Stimulated activated naive CD4-positive, alpha-beta T cell treated with Interleukin-2 at 50 U/mL for 16 hours (primary cell): ENCODE data around the gene QPCT.
A peak's percentile ranks its signal among the peaks of the same experiment; 100 is the strongest.
"Not testable (repeated sequence)": the region's sequence is repeated elsewhere in the genome, so short reads cannot be mapped to it uniquely, and the experiment has no call there.

Experiments
- DNase-seq: peaks from one replicate; lab custom pipeline; 2025; lab: John Stamatoyannopoulos, UW

Gene QPCT

DNA sequence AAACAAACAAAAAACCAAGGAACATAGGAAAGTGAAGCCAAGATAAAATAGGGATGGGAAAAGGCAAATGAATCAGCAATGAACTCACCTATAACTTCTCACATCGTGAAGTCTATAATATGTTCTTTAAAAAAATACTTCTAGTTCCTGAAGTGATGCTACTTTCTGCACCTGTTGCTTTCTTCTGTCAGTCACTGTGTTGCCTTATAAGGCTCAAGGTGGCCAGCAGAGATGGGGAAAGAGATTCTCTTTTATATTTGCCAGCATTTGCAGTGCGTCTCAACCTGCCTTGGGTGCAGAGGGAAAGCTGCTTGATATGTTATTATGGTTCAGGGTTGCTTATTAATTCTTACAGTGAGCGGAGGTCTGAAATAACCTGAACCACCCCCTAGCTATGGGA lies 14.0 kb downstream of the QPCT start:
- no peak for DNase-seq

DNA sequence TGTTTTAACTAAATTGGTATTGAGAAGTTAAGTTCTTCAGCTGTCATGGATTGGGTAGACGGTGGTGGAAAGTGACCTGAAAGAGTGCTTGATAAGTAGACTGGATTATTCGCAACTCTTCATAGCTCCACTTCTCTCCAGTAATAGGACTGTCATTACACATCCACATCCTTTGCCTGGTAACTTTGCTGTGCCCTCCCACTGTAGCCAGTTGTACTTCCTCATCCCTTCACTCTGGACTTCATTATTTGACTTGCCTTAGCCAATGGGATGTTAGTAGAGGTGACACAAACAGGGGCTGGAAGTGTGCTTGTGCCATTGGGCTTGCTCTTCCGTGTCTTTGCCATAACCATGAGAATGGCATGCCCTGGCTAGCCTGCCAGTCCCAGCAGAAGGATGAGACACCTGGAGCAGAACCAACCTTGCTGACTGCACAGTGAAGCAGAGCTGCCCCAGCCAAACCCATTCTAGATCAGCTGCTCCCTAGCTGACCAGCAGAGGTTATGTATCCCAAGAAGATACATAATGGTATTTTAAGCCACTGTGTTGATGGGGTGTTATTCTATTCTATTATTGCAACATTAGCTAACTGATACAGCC lies 16.9 kb downstream of the QPCT start:
- no peak for DNase-seq

DNA sequence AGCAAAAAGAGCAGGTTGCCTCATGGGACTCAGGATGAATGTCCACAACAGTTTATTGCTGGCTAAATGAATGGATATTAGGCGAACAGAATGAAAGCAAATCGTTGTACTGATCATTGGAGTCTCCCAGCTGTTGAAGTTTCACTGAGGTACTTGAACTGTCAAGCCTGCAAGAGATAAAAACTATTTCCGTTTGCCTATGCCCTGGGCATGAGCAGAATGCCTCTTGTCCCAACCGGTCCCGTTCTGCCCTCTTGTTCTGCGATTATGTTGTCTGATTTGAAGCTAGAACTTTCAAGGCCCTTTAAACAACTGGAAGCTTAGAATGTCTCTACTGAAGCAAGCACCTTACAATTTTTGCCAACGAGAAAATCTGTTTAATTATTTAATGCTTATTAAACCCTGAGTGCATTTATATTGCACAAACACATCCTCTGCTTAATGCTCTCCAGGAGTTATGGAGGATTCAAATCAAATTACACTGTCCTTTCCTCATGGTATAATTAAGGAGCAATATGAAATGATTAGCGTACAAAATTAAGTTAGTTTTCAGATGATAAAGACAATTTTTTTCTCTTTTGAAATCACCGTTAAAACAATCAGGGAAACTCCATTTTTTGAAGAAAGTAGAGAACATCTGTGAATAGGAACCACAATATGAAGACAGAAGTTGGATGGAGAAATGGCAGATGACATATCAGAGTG lies 17.7 kb downstream of the QPCT start:
- no peak for DNase-seq

DNA sequence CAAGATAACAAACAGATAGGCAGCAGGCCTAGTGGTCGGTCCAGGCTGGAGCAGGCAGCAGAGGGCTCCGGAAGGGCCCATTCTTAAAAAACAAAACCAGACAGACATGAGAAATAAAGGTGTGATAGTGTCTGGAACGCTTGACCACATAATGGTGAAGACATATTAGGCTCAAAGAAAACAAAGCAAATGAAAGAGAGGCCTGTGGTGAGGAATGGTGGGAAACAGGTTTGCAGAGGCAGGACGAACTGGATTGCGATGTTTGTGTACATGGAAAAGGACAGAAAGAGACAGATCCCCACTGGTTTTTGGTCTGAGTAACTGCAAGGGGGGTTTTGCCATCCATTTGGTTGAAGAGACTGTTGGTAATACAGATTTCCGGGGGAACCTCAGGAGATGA lies 19.9 kb downstream of the QPCT start:
- DNase-seq: no peak

DNA sequence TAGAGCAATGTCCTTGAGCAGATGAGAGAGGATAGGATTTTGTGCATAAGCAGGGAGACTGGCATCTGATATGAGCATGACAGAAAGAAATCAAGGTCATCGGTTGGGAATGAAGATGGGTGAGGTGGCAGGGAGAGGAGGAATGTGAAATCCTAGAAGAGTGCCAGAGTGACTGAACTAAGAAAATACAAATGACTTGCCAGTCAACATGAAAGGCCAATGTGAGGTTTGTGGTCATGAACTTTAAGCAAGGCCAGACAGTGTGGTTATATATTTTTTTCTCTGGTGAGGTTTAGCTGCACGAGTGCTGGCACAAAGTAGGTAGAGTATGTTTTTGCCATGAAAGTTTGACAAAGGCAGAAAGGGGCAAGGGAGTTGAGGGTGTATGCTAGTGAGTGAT lies 21.2 kb downstream of the QPCT start:
- DNase-seq: no peak

DNA sequence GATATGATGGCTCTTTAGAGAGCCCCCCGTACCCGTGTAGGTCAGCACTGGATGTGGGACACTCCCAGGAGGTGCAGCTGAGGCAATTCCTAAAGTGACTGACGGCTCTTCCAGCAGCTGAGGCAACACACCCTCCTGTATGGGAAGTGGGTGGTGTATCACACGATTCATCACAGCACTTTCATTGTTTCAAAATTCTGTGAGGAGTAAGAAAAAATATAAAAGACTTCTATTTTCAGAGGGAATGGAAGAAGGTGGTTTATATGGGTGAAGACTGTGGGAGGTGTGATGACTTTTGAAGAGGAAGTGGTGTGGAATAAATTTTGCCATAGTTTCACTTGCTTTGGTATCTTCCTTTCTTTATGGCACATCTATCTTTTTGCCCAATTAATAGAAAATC lies 22.3 kb downstream of the QPCT start:
- DNase-seq: peak; percentile 13

DNA sequence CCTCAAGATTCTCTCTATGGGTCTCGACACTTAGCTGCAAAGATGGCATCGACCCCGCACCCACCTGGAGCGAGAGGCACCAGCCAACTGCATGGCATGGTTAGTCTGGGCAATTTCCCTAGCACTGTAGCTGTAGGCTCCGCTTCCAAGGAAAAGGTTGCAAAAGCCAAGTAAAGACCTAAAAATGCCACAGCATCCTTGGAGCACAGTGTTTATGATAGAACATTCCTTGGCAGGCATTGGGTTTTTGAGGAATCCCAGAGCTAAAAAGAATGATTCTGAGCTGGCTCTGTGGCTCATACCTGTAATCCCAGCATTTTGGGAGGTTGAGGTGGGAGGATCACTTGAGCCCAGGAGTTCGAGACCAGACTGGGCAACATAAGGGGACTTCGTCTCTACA lies 22.9 kb downstream of the QPCT start:
- DNase-seq: no peak

DNA sequence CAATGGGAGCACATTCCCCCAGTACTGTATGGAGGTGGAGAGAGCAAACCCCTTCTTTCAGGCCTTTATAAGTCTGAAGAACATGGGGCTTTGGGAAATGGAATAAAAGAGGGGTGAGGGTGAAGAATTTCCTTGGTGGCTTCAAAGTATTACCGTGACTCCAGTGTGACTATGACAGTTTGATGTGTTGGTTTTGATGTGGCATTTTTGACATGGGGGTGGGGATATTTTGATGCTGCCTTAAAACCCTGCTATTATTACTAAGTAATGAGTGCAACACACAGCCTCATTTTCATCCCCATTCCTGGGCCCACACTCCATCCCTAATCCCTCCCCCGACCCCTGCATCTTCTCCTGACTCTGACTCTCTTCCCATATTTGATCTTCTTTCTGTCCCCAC lies 23.6 kb downstream of the QPCT start:
- DNase-seq: no peak

DNA sequence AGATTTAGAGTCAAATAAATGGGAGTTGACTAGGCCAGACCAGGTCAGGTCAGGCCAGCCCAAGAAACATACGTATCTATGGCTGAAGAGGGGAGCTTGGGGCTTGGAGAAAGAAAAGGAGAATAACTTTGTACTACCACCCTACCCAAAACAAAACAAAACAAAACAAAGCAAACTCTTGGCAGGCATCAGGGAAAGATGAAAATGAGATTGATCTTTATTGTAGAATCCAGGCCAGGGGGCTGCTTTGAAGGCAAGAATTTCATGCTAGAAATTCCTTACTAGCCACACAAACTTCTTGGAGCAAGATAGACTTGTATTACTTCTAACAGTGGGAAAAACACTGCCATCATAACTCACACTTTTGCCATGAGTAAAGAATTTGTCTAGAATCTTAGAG lies 26.2 kb downstream of the QPCT start:
- DNase-seq: no peak

DNA sequence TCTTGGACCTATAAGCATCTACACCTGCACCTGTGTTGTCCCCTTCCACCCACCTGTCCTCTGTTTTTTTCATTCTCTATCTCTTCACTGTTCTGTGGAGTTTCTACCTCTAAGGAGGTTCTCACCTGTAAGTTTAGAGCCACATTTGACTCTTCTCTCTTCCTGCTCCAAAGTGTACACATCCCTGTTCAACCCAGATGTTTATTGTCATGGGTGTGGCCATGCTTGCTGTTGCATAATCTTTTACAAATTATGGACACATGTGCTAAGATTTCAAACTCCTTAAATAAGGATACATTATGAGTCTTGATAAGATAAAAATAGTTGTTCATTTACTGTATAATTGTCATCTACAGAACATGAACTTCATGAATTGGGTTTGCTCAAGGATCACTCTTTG lies 27.6 kb downstream of the QPCT start:
- DNase-seq: no peak

DNA sequence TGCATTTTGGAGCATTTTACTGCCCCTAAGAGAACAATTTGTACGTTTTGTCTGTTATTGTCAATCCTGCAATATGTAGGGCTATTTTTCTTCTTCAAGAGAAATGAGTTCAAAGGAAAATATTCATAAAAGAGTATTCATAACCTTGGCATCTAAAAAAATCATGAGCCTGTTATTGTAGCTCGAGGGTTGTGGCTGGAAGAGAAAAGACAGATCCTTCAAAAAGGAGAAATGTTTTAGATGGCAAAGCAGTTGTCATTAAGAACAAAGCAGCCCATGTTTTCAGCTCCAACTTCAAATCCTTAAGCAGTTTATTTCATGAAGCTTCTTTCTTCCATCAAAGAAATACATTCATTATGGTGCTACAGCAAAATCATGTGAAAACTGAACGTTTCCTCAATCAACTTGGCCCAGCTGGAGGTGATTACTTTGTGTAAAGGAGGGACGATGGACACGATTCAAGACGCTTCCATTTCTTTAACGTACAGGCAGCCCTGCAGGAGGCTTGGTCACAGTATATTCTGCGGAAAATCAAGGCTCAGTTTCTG lies 31.4 kb downstream of the QPCT start:
- no peak for DNase-seq

DNA sequence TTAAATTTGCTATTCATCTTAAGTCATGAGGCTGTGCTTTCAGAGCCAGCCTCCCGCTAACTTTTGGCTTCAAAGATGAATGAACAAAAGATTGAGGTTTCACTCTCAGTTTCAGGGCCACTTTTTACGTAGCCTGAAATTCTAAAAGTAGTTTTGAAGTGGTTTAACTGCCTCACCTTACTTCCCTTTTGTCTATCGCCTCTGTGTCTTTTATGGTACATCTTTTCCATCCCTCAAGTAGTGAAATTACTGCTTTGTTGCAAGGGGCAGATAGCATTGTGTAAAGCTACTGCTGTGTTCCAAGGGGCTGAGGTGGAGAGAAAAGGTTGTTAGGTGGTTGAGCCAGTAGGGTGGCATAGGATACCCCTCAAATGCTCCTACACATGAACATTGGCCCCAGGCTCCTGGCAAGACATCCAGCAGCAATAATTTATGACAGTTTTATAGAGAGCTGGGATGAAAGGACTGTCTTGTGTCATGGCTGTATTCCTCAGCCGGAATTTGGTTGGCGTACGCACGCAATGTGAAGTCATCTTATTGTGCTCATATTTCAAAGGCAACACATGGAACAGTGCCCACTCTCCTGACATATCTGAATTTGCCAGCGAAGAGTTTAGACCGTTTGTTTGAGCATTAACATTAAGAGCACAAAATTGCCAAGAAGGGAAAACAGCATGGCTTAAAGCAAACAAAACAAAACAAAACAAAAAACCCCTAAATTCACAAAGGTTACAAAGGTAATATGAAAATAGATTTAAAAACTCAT lies 32.2 kb downstream of the QPCT start:
- DNase-seq: peak; percentile 14

DNA sequence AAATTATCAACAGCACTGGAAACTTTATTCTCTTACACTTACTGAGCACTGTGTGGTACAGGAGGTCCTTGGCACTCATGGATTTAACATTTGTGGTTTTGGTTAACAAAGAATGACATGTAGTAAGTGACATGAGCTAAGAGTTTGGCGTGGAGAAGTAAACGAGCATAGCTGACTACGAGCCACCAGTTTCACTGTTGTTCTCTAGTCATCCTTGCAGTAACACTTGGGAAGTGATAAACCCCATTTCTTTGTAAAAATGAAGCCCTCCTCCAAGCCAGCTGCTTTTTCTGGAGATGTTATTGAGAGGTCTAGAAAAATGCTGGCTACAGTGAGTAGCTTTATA lies 32.7 kb downstream of the QPCT start:
- peak; percentile 9 for DNase-seq

DNA sequence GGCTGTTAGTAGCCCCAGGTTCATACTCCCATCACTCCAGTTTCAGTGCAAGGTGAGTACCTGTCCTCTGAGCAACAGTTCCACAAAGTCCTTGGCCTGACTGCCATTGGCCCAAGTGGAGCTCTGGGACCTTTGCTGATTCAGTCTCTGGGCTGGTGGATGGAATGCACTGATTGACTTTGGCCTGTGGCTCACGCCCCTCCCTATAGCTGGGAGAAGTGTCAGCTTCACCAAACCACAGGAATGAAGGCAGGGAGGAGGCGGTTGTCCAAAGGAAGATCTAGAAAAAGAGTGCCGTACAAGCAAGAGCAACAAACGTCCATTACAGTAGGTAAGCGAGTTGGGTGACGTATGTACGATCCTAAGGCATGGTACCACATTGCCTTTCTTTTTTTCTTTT lies 34.0 kb downstream of the QPCT start:
- DNase-seq: no peak

DNA sequence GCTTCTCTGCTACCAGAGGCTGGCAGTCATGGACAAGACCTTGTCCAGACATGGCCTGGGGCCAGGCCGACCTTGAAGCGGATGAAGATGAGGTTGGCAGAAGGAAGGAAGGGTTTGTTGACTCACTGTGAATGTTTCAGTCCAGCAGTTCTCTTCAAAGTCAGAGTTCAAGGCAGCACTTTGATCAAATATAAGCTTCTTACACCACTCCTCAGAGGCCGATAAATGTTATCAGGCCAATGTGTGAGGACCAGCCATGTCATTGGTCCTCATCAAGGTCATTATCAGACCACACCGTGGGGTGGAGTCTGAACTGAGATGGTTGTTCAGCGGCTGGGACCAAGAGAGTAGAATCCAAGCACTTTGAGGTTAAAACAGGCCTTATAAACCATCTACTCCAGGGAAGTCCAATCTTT lies 35.5 kb downstream of the QPCT start:
- DNase-seq: no peak

DNA sequence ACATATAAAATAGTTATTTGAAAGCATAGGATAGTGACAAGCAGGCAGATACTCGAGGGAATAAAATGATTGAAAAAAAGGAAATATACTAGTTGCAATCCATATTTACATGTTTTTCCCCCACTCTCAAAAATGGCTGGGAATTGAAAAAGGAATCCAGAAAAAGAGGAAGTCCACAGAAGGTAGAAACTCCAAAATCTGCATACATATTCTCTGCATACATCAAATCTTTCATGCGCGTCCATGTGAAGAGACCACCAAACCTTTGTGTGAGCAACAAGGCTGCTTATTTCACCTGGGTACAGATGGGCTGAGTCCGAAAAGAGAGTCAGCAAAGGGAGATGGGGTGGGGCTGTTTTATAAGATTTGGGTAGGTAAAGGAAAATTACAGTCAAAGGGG lies 36.4 kb downstream of the QPCT start:
- not testable (repeated sequence) for DNase-seq

DNA sequence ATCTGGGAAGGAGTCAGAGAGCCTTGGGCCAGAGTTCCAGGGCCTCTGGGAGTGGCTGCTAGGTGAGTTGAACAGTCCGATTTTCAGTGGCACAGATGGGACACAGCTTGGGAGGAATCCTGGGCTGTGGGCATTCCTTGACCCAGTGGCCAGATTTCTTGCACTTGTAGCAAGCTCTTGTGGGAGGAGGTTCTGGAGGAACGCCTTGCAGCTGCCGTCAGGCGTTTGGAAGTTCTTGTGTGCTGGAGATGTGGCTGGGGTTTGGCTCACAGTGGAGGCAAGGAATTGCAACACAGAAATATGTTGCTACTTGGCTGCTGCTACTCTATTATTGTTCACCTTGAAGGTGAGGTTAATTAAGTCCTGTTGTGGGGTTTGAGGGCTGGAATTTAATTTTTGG lies 39.8 kb downstream of the QPCT start:
- not testable (repeated sequence) for DNase-seq

DNA sequence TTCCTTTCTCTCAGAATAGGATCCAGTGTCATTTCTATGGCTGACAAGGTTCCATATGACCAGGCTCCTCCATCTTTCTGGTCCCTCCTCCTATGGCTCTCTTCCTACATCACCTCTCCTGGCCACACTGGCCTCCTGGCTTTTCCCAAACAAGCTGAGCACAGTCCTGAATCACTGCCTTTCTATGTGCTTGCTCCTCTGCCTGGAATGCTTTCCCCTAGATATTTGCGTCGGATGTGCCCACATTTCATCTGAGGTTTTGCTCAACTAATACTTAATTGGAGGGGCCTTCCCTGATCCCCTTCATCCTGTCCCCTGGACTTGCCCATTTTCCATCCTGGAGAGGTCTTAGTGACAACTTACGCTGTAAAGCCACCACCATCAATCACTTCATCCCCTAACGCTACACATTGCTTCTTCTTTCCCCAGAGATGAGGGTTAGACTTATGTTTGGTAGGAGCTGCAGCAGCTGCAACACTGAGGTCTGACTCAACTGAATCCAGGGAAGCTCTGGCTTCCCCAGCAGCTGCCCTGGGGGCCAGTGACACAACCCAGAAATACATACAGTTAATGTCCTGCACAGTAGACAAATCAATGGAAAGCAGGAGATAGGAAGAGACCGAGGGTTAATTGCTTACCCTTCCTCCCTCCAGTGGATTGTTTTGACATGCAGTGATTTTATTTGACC lies 42.9 kb downstream of the QPCT start:
- DNase-seq: no peak

DNA sequence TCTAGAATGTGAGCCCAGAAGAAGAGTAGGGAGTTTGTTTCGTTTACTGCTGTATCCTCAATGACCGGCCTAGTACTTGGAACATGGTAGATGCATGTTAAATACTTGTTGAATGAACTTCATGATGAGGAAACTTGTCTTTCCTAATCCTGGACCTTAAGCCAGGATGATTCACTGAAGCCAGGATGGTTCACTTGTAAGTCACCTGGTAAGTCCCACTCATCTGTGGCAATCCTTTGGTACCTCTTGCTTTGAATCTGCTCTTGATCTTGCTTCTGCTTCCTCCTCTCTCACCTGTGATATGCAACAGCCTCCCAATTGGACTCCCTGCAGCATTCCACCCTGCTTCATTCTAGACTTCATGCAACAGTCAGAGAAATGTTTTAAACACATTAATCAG lies 43.6 kb downstream of the QPCT start:
- DNase-seq: no peak

DNA sequence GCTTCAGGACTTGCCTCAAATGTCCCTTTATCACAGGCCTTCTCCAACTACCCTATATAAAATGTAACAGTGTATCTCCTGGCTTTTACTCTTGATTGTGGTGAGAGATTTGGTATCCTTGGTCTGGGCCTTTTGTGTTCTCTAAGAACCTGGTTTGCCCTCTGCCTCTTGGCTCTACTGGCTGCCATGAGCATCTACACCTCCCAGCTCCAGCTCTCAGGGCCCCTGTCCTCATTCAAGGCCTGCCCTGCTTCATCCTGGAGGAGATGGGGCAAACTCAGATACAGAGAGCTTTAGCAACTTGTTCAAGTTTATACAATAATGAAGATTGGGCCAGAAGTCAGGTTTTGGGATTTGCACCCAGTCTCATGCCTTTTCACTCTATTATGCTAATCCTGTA lies 45.0 kb downstream of the QPCT start:
- DNase-seq: no peak

DNA sequence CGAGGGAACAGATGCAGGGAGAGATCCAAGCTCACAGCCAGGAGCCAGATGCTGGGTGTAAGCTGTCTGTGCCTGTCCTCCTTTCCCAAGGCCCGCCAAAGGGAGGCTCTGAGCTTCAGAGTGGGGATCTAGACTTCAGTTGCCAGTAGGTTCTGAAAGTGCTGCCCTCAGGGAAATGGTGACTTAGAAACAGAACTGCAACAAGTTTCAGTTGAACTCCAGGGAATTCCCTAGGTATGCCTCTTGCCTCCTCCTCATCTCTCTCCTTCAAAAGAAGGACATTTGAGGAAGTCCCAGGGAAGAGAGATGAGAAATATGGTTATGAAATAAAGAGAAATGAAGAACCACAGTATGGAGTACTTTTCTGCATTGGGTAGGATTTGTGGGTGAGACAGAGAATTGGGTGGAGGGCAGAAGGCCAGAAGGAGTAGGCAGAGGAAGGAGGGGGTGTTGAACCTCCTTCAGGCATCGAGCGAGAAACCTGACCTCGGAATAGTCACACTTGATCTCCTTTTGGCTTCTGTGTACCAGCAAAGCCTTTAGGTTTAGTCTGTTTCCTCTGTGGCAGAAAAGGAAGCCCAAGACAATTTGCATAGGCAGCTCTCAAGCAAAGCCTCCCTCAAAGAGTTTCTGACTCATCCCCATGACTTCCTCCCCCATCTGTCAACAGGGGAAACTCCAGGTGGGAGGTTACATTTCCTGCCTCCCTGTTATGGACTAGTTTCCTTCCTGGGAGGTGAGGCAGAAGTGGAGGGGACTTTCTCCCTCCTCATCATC lies 45.7 kb downstream of the QPCT start:
- DNase-seq: peak; percentile 77

DNA sequence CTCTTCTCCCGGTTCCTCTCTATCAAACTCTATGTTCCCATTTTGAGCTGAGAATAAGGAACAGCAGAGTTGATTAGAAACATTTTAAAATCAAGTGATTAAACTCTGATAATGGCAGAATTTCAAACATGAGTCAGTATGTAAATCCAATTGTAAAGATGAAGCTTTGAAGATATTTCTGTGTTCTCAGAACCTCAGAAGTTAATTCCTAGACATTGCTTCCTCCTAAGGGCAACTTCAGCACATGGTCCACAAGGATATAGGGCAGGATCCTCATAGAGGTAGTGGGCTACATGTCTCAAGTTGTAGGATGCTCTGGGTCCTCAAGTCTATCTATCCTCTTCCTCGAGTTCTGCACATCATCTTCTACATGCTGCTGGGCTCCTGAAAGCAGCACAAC lies 46.3 kb downstream of the QPCT start:
- no peak for DNase-seq
